ENCODE measurements around the gene CETP. TPM values are rescaled to one million over a fixed set of nuclear protein-coding genes. Genes with fewer than 3 reads are reported as not detected.

CETP gene
- total RNA-seq, 1 donor from 2014 or later = 0.13 TPM

- Mint-ChIP-seq H3K9me3 (no peaks in the 10 kb centered on the region), H3K4me1 (peaks cover 26% of the 10 kb centered on the region), H3K27me3 (ENCODE audit: low read depth) (no peaks in the 10 kb centered on the region), H3K36me3 (peaks cover 40% of the 10 kb centered on the region), H3K27ac (no peak overlapping the region), H3K4me3 (no peak overlapping the region)
- no peak for TF ChIP-seq CTCF (IDR thresholded peaks at IDR 0.05; ENCODE audit: unreplicated experiment)
- no peak for DNase-seq (ENCODE audit: low spot score in 2 of 2, unreplicated experiment in 2 of 2)
Observed at GRCh38 chr16:56936950-56937349, 24.8 kb upstream of the CETP start.

- Mint-ChIP-seq H3K4me3 (no peak overlapping the region), H3K27me3 (ENCODE audit: low read depth) (no peaks in the 10 kb centered on the region), H3K4me1 (peaks cover 16% of the 10 kb centered on the region), H3K9me3 (no peaks in the 10 kb centered on the region), H3K27ac (no peak overlapping the region), H3K36me3 (peaks cover 49% of the 10 kb centered on the region)
- no peak for TF ChIP-seq CTCF (IDR thresholded peaks at IDR 0.05; ENCODE audit: unreplicated experiment)
- DNase-seq (ENCODE audit: low spot score in 2 of 2, unreplicated experiment in 2 of 2) = no peak
Observed at GRCh38 chr16:56938664-56939513, 22.9 kb upstream of the CETP start.

GRCh38 chr16:56939801-56940200 is 21.9 kb upstream of the CETP start:
- Mint-ChIP-seq H3K27ac (no peak overlapping the region), H3K9me3 (no peaks in the 10 kb centered on the region), H3K36me3 (peaks cover 49% of the 10 kb centered on the region), H3K4me3 (no peak overlapping the region), H3K27me3 (ENCODE audit: low read depth) (no peaks in the 10 kb centered on the region), H3K4me1 (peaks cover 9% of the 10 kb centered on the region)
- no peak for TF ChIP-seq CTCF (IDR thresholded peaks at IDR 0.05; ENCODE audit: unreplicated experiment)
- no peak for DNase-seq (ENCODE audit: low spot score in 2 of 2, unreplicated experiment in 2 of 2)

DNA sequence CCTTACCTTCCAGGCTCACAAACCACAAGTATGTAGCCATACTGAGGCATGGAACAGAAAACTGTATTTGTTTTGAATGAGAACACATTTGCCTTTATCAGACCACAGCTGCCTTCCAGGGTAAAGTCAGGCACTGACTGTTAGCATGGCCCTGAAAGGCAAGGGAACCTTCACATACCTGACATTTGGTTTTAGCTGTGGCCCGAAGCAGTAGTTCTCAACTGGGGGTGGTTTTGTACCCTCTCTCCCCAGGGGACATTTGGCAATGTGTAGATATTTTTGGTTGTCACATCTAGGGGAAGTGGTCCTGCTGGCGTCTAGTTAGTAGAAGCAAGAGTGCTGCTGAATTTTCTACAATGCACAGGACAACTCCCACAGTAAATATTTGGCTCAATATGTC is 20.7 kb upstream of the CETP start:
- no peak for TF ChIP-seq CTCF (IDR thresholded peaks at IDR 0.05; ENCODE audit: unreplicated experiment)
- H3K27me3 Mint-ChIP-seq (ENCODE audit: low read depth) = no peaks in the 10 kb centered on the region
- H3K4me1 Mint-ChIP-seq = no peaks in the 10 kb centered on the region
- no peak for DNase-seq (ENCODE audit: low spot score in 2 of 2, unreplicated experiment in 2 of 2)
- H3K9me3 Mint-ChIP-seq = no peaks in the 10 kb centered on the region
- peaks cover 46% of the 10 kb centered on the region for H3K36me3 Mint-ChIP-seq
- H3K27ac Mint-ChIP-seq = no peak overlapping the region
- H3K4me3 Mint-ChIP-seq = no peak overlapping the region

GRCh38 chr16:56941856-56942331 is 19.9 kb upstream of the CETP start:
- H3K27me3 Mint-ChIP-seq (ENCODE audit: low read depth) = no peaks in the 10 kb centered on the region
- no peak overlapping the region for H3K27ac Mint-ChIP-seq
- no peak for DNase-seq (ENCODE audit: low spot score in 2 of 2, unreplicated experiment in 2 of 2)
- H3K9me3 Mint-ChIP-seq = no peaks in the 10 kb centered on the region
- TF ChIP-seq CTCF (IDR thresholded peaks at IDR 0.05; ENCODE audit: unreplicated experiment) = no peak
- H3K36me3 Mint-ChIP-seq = peaks cover 44% of the 10 kb centered on the region
- peaks cover 3% of the 10 kb centered on the region for H3K4me1 Mint-ChIP-seq
- H3K4me3 Mint-ChIP-seq = no peak overlapping the region
